H9 (cell line): Measurements from ENCODE around the gene MARCHF7. TPM values are rescaled to one million over a fixed set of nuclear protein-coding genes. Genes with fewer than 3 reads are reported as not detected.

Source experiments
- DNase-seq: peaks from one replicate; pipeline ENCODE4 v3.0.0-alpha.2; 2017
- H2AFZ ChIP-seq: one replicate; pipeline ENCODE4 v1.6.1; 2013; ENCODE audit warnings: mild to moderate bottlenecking, low read length, control low read depth, moderate library complexity
- H2AK5ac ChIP-seq: 2 replicates; pipeline ENCODE4 v1.6.1; 2013; ENCODE audit warnings: low read length, control low read depth, mixed read lengths; ENCODE audit not compliant: insufficient read length
- H2BK120ac ChIP-seq: one replicate; pipeline ENCODE4 v1.6.1; 2013; ENCODE audit warnings: low read depth, mild to moderate bottlenecking, low read length, control low read depth, inconsistent platforms; ENCODE audit not compliant: poor library complexity, severe bottlenecking
- H2BK12ac ChIP-seq: 2 replicates; pipeline ENCODE4 v1.6.1; 2013; ENCODE audit warnings: low read length, control low read depth, mixed read lengths, low read depth; ENCODE audit not compliant: insufficient read length
- H2BK15ac ChIP-seq: 2 replicates; pipeline ENCODE4 v1.6.1; 2013; ENCODE audit warnings: low read depth, low read length, control low read depth
- H2BK20ac ChIP-seq: one replicate; pipeline ENCODE4 v1.6.1; 2013; ENCODE audit warnings: low read depth, mild to moderate bottlenecking, low read length, control low read depth, inconsistent platforms; ENCODE audit not compliant: poor library complexity, severe bottlenecking
- H2BK5ac ChIP-seq: 2 replicates; pipeline ENCODE4 v1.6.1; 2013; ENCODE audit warnings: low read length, control low read depth, mixed read lengths; ENCODE audit not compliant: insufficient read length
- H3K14ac ChIP-seq: 2 replicates; pipeline ENCODE4 v1.6.1; 2013; ENCODE audit warnings: low read length, control low read depth; ENCODE audit not compliant: insufficient read depth
- H3K18ac ChIP-seq: 2 replicates; pipeline ENCODE4 v1.6.1; 2013; ENCODE audit warnings: low read depth, mild to moderate bottlenecking, mixed read lengths, low read length, control low read depth; ENCODE audit not compliant: insufficient read length
- H3K23ac ChIP-seq: 2 replicates; pipeline ENCODE4 v1.6.1; 2013; ENCODE audit warnings: low read length, control low read depth, mixed read lengths, low read depth; ENCODE audit not compliant: insufficient read length
- H3K23me2 ChIP-seq: 2 replicates; pipeline ENCODE4 v1.6.1; 2013; ENCODE audit warnings: low read depth, mild to moderate bottlenecking, mixed read lengths, low read length, control low read depth; ENCODE audit not compliant: insufficient read length, poor library complexity, severe bottlenecking
- H3K27ac ChIP-seq: 2 replicates; pipeline ENCODE4 v1.5.1; 2013; ENCODE audit warnings: low read length, control low read depth, mixed read lengths, low read depth; ENCODE audit not compliant: insufficient read length
- H3K27me3 ChIP-seq: 2 replicates; pipeline ENCODE4 v1.6.1; 2013; ENCODE audit warnings: low read length, control low read depth, inconsistent platforms; ENCODE audit not compliant: insufficient read depth
- H3K4ac ChIP-seq: 2 replicates; pipeline ENCODE4 v1.6.1; 2013; ENCODE audit warnings: low read depth, mild to moderate bottlenecking, control low read depth, inconsistent platforms, low read length, moderate library complexity
- H3K4me1 ChIP-seq: 2 replicates; pipeline ENCODE4 v1.6.1; 2013; ENCODE audit warnings: low read length, control low read depth, inconsistent platforms; ENCODE audit not compliant: insufficient read depth
- H3K4me2 ChIP-seq: 2 replicates; pipeline ENCODE4 v1.6.1; 2013; ENCODE audit warnings: low read length, control low read depth, mixed read lengths; ENCODE audit not compliant: insufficient read length, insufficient read depth
- H3K56ac ChIP-seq: 2 replicates; pipeline ENCODE4 v1.6.1; 2013; ENCODE audit warnings: low read depth, mild to moderate bottlenecking, mixed read lengths, low read length, control low read depth; ENCODE audit not compliant: insufficient read length
- H3K79me1 ChIP-seq: 2 replicates; pipeline ENCODE4 v1.6.1; 2013; ENCODE audit warnings: low read depth, mild to moderate bottlenecking, moderate library complexity, low read length, control low read depth, inconsistent platforms; ENCODE audit not compliant: insufficient read depth, poor library complexity, severe bottlenecking
- H3K79me2 ChIP-seq: 2 replicates; pipeline ENCODE4 v1.6.1; 2013; ENCODE audit warnings: low read length, control low read depth, inconsistent platforms; ENCODE audit not compliant: insufficient read depth
- H3K9ac ChIP-seq: 2 replicates; pipeline ENCODE4 v1.6.1; 2013; ENCODE audit warnings: low read length, control low read depth, mixed read lengths; ENCODE audit not compliant: insufficient read length; ENCODE audit errors: extremely low read depth
- H3K9me3 ChIP-seq: one replicate; pipeline ENCODE4 v1.6.1; 2013; ENCODE audit warnings: low read depth, low read length, inconsistent platforms; ENCODE audit not compliant: control insufficient read depth
- H3T11ph ChIP-seq: one replicate; pipeline ENCODE4 v1.6.1; 2013; ENCODE audit warnings: mild to moderate bottlenecking, low read length, control low read depth, inconsistent platforms
- H4K20me1 ChIP-seq: one replicate; pipeline ENCODE4 v1.6.1; 2013; ENCODE audit not compliant: control insufficient read depth, insufficient read length, insufficient read depth
- H4K5ac ChIP-seq: 2 replicates; pipeline ENCODE4 v1.6.1; 2013; ENCODE audit warnings: low read depth, mild to moderate bottlenecking, mixed read lengths, low read length, control low read depth; ENCODE audit not compliant: insufficient read length
- H4K8ac ChIP-seq: replicated peaks from 2 replicates; pipeline ENCODE4 v1.6.1; 2013; ENCODE audit warnings: low read length, control low read depth, mixed read lengths, low read depth; ENCODE audit not compliant: insufficient read length
- H4K91ac ChIP-seq: 2 replicates; pipeline ENCODE4 v1.6.1; 2013; ENCODE audit warnings: low read depth, mild to moderate bottlenecking, moderate library complexity, mixed read lengths, low read length, control low read depth; ENCODE audit not compliant: insufficient read length
- H3K27ac Mint-ChIP-seq, 3 experiments: 2 replicates in 2 of 3; 3 replicates in 1 of 3; pipeline ENCODE4 v1.8.0; 2020 to 2021; ENCODE audit warnings: mixed read lengths in 3 of 3, mild to moderate bottlenecking in 1 of 3, moderate library complexity in 1 of 3
- H3K27me3 Mint-ChIP-seq: 2 replicates; pipeline ENCODE4 v1.8.0; 2021; ENCODE audit warnings: low read depth, mild to moderate bottlenecking, moderate library complexity, mixed read lengths
- H3K36me3 Mint-ChIP-seq, 3 experiments: 2 replicates in 2 of 3; 3 replicates in 1 of 3; pipeline ENCODE4 v1.8.0; 2020 to 2021; ENCODE audit warnings: low read depth in 3 of 3, mixed read lengths in 3 of 3; ENCODE audit not compliant: insufficient read depth in 1 of 3
- H3K4me1 Mint-ChIP-seq, 2 experiments: 2 replicates each; pipeline ENCODE4 v1.8.0; 2020; ENCODE audit warnings: mixed read lengths in 2 of 2
- H3K4me3 Mint-ChIP-seq, 2 experiments: 2 replicates in 1 of 2; 3 replicates in 1 of 2; pipeline ENCODE4 v1.8.0; 2020 to 2021; ENCODE audit warnings: mild to moderate bottlenecking in 2 of 2, mixed read lengths in 2 of 2, moderate library complexity in 1 of 2
- H3K9me3 Mint-ChIP-seq, 2 experiments: 2 replicates in 1 of 2; 3 replicates in 1 of 2; pipeline ENCODE4 v1.8.0; 2020; ENCODE audit warnings: mild to moderate bottlenecking in 2 of 2, mixed read lengths in 2 of 2, moderate library complexity in 1 of 2
- WGBS: extraction: QIAGEN DNeasy Blood & Tissue Kit; methylation state at CpG from one replicate; pipeline ENCODE4 v1.1.7; 2013; ENCODE audit warnings: missing lambda C conversion rate, low lambda C conversion rate, mixed read lengths; ENCODE audit not compliant: insufficient read length; ENCODE audit errors: extremely low coverage; 5-methylcytosine and 5-hydroxymethylcytosine counted together
- total RNA-seq: library from RNA; stranded (reverse); gene quantifications from 2 replicates; pipeline ENCODE4 v1.2.1, GENCODE V29; 2021
- TF ChIP-seq, protein P1 (sequence below): fragments of 200-600 bp; sonication (generic); conservative IDR thresholded peaks from 3 replicates; pipeline ENCODE4 v1.8.0; 2021; ENCODE audit warnings: antibody characterized with exemption, mild to moderate bottlenecking

The MARCHF7 gene
- total RNA-seq, 1 experiment from 2014 or later, result 111 TPM

- no peak for DNase-seq
- Mint-ChIP-seq H3K27ac (peak overlapping the region in 1 of 3 experiments; percentile 75; a peak in 2 of 7 replicates), H3K36me3 (peaks cover 8 to 36% (median 16%) of the 10 kb centered on the region in 3 experiments; a peak in 6 of 7 replicates), H3K4me1 (peaks cover 27 to 31% of the 10 kb centered on the region in 2 experiments), H3K4me3 (peak overlapping the region; percentile 47 to 56), H3K27me3 (no peaks in the 10 kb centered on the region; the same call in 1 of the 2 replicates), H3K9me3 (no peaks in the 10 kb centered on the region)
- H4K8ac ChIP-seq, result no peak overlapping the region
- no peak overlapping the region for H4K91ac ChIP-seq
- H3K56ac ChIP-seq, result no peak overlapping the region
- no peak overlapping the region for H2BK120ac ChIP-seq
- H2AK5ac ChIP-seq, result no peak overlapping the region
- H3K4ac ChIP-seq, result no peak overlapping the region
- WGBS, result no CpG with 5 or more reads among the region's 5 CpGs
- TF ChIP-seq, protein P1, sequence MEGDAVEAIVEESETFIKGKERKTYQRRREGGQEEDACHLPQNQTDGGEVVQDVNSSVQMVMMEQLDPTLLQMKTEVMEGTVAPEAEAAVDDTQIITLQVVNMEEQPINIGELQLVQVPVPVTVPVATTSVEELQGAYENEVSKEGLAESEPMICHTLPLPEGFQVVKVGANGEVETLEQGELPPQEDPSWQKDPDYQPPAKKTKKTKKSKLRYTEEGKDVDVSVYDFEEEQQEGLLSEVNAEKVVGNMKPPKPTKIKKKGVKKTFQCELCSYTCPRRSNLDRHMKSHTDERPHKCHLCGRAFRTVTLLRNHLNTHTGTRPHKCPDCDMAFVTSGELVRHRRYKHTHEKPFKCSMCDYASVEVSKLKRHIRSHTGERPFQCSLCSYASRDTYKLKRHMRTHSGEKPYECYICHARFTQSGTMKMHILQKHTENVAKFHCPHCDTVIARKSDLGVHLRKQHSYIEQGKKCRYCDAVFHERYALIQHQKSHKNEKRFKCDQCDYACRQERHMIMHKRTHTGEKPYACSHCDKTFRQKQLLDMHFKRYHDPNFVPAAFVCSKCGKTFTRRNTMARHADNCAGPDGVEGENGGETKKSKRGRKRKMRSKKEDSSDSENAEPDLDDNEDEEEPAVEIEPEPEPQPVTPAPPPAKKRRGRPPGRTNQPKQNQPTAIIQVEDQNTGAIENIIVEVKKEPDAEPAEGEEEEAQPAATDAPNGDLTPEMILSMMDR, result no peak
- no peak overlapping the region for H3K27ac ChIP-seq
- no peaks in the 10 kb centered on the region for H3K4me1 ChIP-seq
- H3K14ac ChIP-seq, result no peak overlapping the region
- H3K23ac ChIP-seq, result no peak overlapping the region
- H2BK20ac ChIP-seq, result no peak overlapping the region
- no peak overlapping the region for H3K18ac ChIP-seq
- H3K23me2 ChIP-seq, result no peaks in the 10 kb centered on the region
- H2BK5ac ChIP-seq, result no peak overlapping the region
- H3K4me2 ChIP-seq, result no peak overlapping the region
- no peaks in the 10 kb centered on the region for H3K79me1 ChIP-seq
- no peak overlapping the region for H2AFZ ChIP-seq
- no peak overlapping the region for H2BK12ac ChIP-seq
- no peaks in the 10 kb centered on the region for H3K9me3 ChIP-seq
- H4K5ac ChIP-seq, result no peak overlapping the region
- H3K79me2 ChIP-seq, result peaks cover 30% of the 10 kb centered on the region
- H3K27me3 ChIP-seq, result no peaks in the 10 kb centered on the region
- H3K9ac ChIP-seq, result no peak overlapping the region
- no peak overlapping the region for H2BK15ac ChIP-seq
- H3T11ph ChIP-seq, result no peak overlapping the region
- no peaks in the 10 kb centered on the region for H4K20me1 ChIP-seq
These were observed 1.6 kb upstream of the MARCHF7 start for GRCh38 chr2:159710601-159711180.
